SK-N-SH treated with all-trans-retinoic acid at 6 μM for 48 hours (cell line): Measurements from ENCODE around the gene CIT.

Experiments
- ATAC-seq: fragments of 200-7000 bp; cut with Tn5 transposase; 3 replicates; pipeline ENCODE4 v1.9.1; 2020; ENCODE audit warnings: mild to moderate bottlenecking, moderate library complexity
- ARNTL ChIP-seq: fragments of 450-650 bp; formaldehyde crosslinking; IDR thresholded peaks from 2 replicates; pipeline ENCODE4 v1.5.0; 2020; ENCODE audit warnings: low read depth, mild to moderate bottlenecking, moderate library complexity, borderline replicate concordance
- BACH2 ChIP-seq: fragments of 250-450 bp; sonication (Bioruptor Pico); IDR thresholded peaks from 2 replicates; pipeline ENCODE4 v1.9.0; 2021; ENCODE audit warnings: mild to moderate bottlenecking, borderline replicate concordance
- CREB5 ChIP-seq: fragments of 250-450 bp; sonication (Bioruptor Pico); IDR thresholded peaks from 2 replicates; pipeline ENCODE4 v1.5.1; 2020; ENCODE audit warnings: low read depth, mild to moderate bottlenecking, moderate library complexity
- CSDC2 ChIP-seq: fragments of 250-450 bp; sonication (Bioruptor Pico); IDR thresholded peaks from 2 replicates; pipeline ENCODE4 v1.5.0; 2020; ENCODE audit warnings: mild to moderate bottlenecking, moderate library complexity
- ESRRG ChIP-seq: fragments of 250-450 bp; sonication (Bioruptor Pico); IDR thresholded peaks from 2 replicates; pipeline ENCODE4 v1.6.1; 2021; ENCODE audit warnings: mild to moderate bottlenecking
- GLIS3 ChIP-seq: fragments of 250-450 bp; sonication (Bioruptor Pico); IDR thresholded peaks from 2 replicates; pipeline ENCODE4 v1.5.0; 2020; ENCODE audit warnings: mild to moderate bottlenecking, moderate library complexity
- ISL1 ChIP-seq: fragments of 250-450 bp; sonication (Bioruptor Pico); IDR thresholded peaks from 2 replicates; pipeline ENCODE4 v2.1.2; 2022; ENCODE audit warnings: mild to moderate bottlenecking, moderate library complexity
- OSR1 ChIP-seq: fragments of 250-450 bp; sonication (Bioruptor Pico); IDR thresholded peaks from 2 replicates; pipeline ENCODE4 v1.8.0; 2022; ENCODE audit warnings: moderate library complexity, mild to moderate bottlenecking, inconsistent platforms
- PATZ1 ChIP-seq: fragments of 250-450 bp; sonication (Bioruptor Pico); IDR thresholded peaks from 2 replicates; pipeline ENCODE4 v1.8.0; 2020; ENCODE audit warnings: mild to moderate bottlenecking, moderate library complexity, borderline replicate concordance
- POU6F1 ChIP-seq: fragments of 250-450 bp; sonication (Bioruptor Pico); IDR thresholded peaks from 2 replicates; pipeline ENCODE4 v1.8.0; 2021; ENCODE audit warnings: low read depth, mild to moderate bottlenecking, moderate library complexity, borderline replicate concordance
- PPARA ChIP-seq: fragments of 250-450 bp; sonication (Bioruptor Pico); IDR thresholded peaks from 2 replicates; pipeline ENCODE4 v1.5.0; 2020; ENCODE audit warnings: mild to moderate bottlenecking, borderline replicate concordance
- RARB ChIP-seq: fragments of 250-450 bp; sonication (Bioruptor Pico); IDR thresholded peaks from 2 replicates; pipeline ENCODE4 v1.8.0; 2021; ENCODE audit warnings: mild to moderate bottlenecking, moderate library complexity
- SNAI2 ChIP-seq: fragments of 250-450 bp; sonication (Bioruptor Pico); IDR thresholded peaks from 2 replicates; pipeline ENCODE4 v1.5.0; 2020; ENCODE audit warnings: mild to moderate bottlenecking, moderate library complexity
- TCF4 ChIP-seq: fragments of 250-450 bp; sonication (Bioruptor Pico); IDR thresholded peaks from 2 replicates; pipeline ENCODE4 v1.8.0; 2021; ENCODE audit warnings: mild to moderate bottlenecking, moderate library complexity, borderline replicate concordance
- TOX ChIP-seq: fragments of 250-450 bp; sonication (Bioruptor Pico); IDR thresholded peaks from 2 replicates; pipeline ENCODE4 v1.8.0; 2021; ENCODE audit warnings: mild to moderate bottlenecking, moderate library complexity, borderline replicate concordance
- TSHZ2 ChIP-seq: fragments of 250-450 bp; sonication (Bioruptor Pico); IDR thresholded peaks from 2 replicates; pipeline ENCODE4 v1.5.0; 2020; ENCODE audit warnings: mild to moderate bottlenecking, moderate library complexity
- ZC3H10 ChIP-seq: fragments of 250-450 bp; sonication (Bioruptor Pico); IDR thresholded peaks from 2 replicates; pipeline ENCODE4 v1.5.1; 2021; ENCODE audit warnings: mild to moderate bottlenecking, moderate library complexity
- ZFP3 ChIP-seq: fragments of 250-450 bp; sonication (Bioruptor Pico); IDR thresholded peaks from 2 replicates; pipeline ENCODE4 v1.5.0; 2020; ENCODE audit warnings: mild to moderate bottlenecking, moderate library complexity
- ZFP30 ChIP-seq: fragments of 450-650 bp; formaldehyde crosslinking; IDR thresholded peaks from 2 replicates; pipeline ENCODE4 v1.5.0; 2022; ENCODE audit warnings: mild to moderate bottlenecking, moderate library complexity
- ZNF565 ChIP-seq: fragments of 450-650 bp; formaldehyde crosslinking; conservative IDR thresholded peaks from 2 replicates; pipeline ENCODE4 v1.5.0; 2020; ENCODE audit warnings: low read depth, mild to moderate bottlenecking, moderate library complexity
- ZNF70 ChIP-seq: fragments of 450-650 bp; formaldehyde crosslinking; IDR thresholded peaks from 2 replicates; pipeline ENCODE4 v1.5.0; 2020; ENCODE audit warnings: mild to moderate bottlenecking, moderate library complexity
- ZNF8 ChIP-seq: fragments of 450-650 bp; formaldehyde crosslinking; IDR thresholded peaks from 2 replicates; pipeline ENCODE4 v1.5.0; 2020; ENCODE audit warnings: mild to moderate bottlenecking, moderate library complexity

The CIT gene

GRCh38 chr12:119857041-119857591 is 20.0 kb downstream of the CIT start:
- no peak for ATAC-seq

GRCh38 chr12:119850330-119850729 is 26.8 kb downstream of the CIT start:
- TF ChIP-seq ARNTL (CRISPR knock-in tag) (no peak), ZNF8 (CRISPR knock-in tag) (no peak), ZNF565 (CRISPR knock-in tag) (no peak), BACH2 (no peak), PATZ1 (CRISPR knock-in tag) (no peak), TCF4 (CRISPR knock-in tag) (no peak), PPARA (CRISPR knock-in tag) (no peak), RARB (CRISPR knock-in tag) (no peak), CSDC2 (no peak)
- no peak for ATAC-seq

More at GRCh38 chr12:119857041-119857591, 20.0 kb downstream of the CIT start:
- TF ChIP-seq BACH2, result no peak
- no peak for TF ChIP-seq SNAI2
- no peak for TF ChIP-seq ESRRG (CRISPR knock-in tag)
- TF ChIP-seq ZNF70, result no peak
- TF ChIP-seq ZNF565 (CRISPR knock-in tag), result no peak
- TF ChIP-seq PPARA (CRISPR knock-in tag), result no peak
- no peak for TF ChIP-seq ISL1
- TF ChIP-seq CREB5 (CRISPR knock-in tag), result no peak
- TF ChIP-seq, all 23 proteins: peak for 0

GRCh38 chr12:119843100-119843499 is 34.0 kb downstream of the CIT start:
- TF ChIP-seq POU6F1 (CRISPR knock-in tag) (no peak), ZNF8 (CRISPR knock-in tag) (no peak), ZNF70 (no peak), ZFP30 (CRISPR knock-in tag) (no peak), TOX (CRISPR knock-in tag) (no peak), OSR1 (no peak), SNAI2 (no peak), ZC3H10 (no peak), TCF4 (CRISPR knock-in tag) (no peak), ESRRG (CRISPR knock-in tag) (no peak), GLIS3 (CRISPR knock-in tag) (no peak), PPARA (CRISPR knock-in tag) (no peak), ZNF565 (CRISPR knock-in tag) (no peak), ARNTL (CRISPR knock-in tag) (no peak), BACH2 (no peak)
- peak; percentile 30; the same call in 2 of the 3 replicates for ATAC-seq

GRCh38 chr12:119842380-119842779 is 34.7 kb downstream of the CIT start:
- TF ChIP-seq ZNF565 (CRISPR knock-in tag) (no peak), TCF4 (CRISPR knock-in tag) (no peak), ZFP30 (CRISPR knock-in tag) (no peak)
- TF ChIP-seq, all 23 proteins: peak for 0
- ATAC-seq, result no peak

GRCh38 chr12:119841433-119842210 is 35.5 kb downstream of the CIT start:
- no peak for ATAC-seq
- TF ChIP-seq ZFP30 (CRISPR knock-in tag) (no peak), CSDC2 (no peak), CREB5 (CRISPR knock-in tag) (no peak), POU6F1 (CRISPR knock-in tag) (no peak), ZFP3 (CRISPR knock-in tag) (no peak), BACH2 (no peak), TOX (CRISPR knock-in tag) (no peak), ARNTL (CRISPR knock-in tag) (no peak), TSHZ2 (no peak)
